ENCODE results near the gene COQ2. TPM values are rescaled to one million over a fixed set of nuclear protein-coding genes. Genes with fewer than 3 reads are reported as not detected.

The COQ2 gene
- total RNA-seq, 6 experiments from 2014 or later: 6.9 to 15.5 (median 10.6) TPM

- DNase-seq (no peak), ATAC-seq (no peak)
- intact Hi-C loops (cut with DNase I): no loop called here
- TF ChIP-seq POLR2A (IDR thresholded peaks at IDR 0.05) (no peak), CTCF (IDR thresholded peaks at IDR 0.05) (no peak)
- no peaks in the 10 kb centered on the region for H3K9me3 ChIP-seq
- peaks cover 0 to 12% (median 0%) of the 10 kb centered on the region in 4 donors for H3K36me3 ChIP-seq
- H3K27ac ChIP-seq: no peak overlapping the region
- no peak overlapping the region for H3K4me3 ChIP-seq
- no peaks in the 10 kb centered on the region for H3K27me3 ChIP-seq
- WGBS (ENCODE audit: insufficient coverage, low coverage, low lambda C conversion rate, missing lambda C conversion rate): 79% methylated on average over 2 of the region's 3 CpGs
- no peaks in the 10 kb centered on the region for H3K4me1 ChIP-seq
These were observed 16.6 kb downstream of the COQ2 start for GRCh38 chr4:83267830-83268475.

GRCh38 chr4:83267121-83267829 is 17.3 kb downstream of the COQ2 start:
- Histone ChIP-seq H3K27ac (no peak overlapping the region), H3K9me3 (no peaks in the 10 kb centered on the region), H3K27me3 (no peaks in the 10 kb centered on the region), H3K36me3 (peaks cover 0 to 12% (median 0%) of the 10 kb centered on the region in 4 donors), H3K4me1 (no peaks in the 10 kb centered on the region), H3K4me3 (no peak overlapping the region)
- intact Hi-C loops (cut with DNase I): no loop called here
- no peak for ATAC-seq
- no peak for DNase-seq
- TF ChIP-seq CTCF (IDR thresholded peaks at IDR 0.05) (no peak), POLR2A (IDR thresholded peaks at IDR 0.05) (no peak)
- WGBS (ENCODE audit: insufficient coverage, low coverage, low lambda C conversion rate, missing lambda C conversion rate): 65% methylated on average over 7 of the region's 7 CpGs

GRCh38 chr4:83266689-83267088 is 17.9 kb downstream of the COQ2 start:
- H3K27ac ChIP-seq: no peak overlapping the region
- no peaks in the 10 kb centered on the region for H3K4me1 ChIP-seq
- DNase-seq (no peak), ATAC-seq (no peak)
- H3K9me3 ChIP-seq: no peaks in the 10 kb centered on the region
- TF ChIP-seq CTCF (IDR thresholded peaks at IDR 0.05) (no peak), POLR2A (IDR thresholded peaks at IDR 0.05) (no peak)
- intact Hi-C loops (cut with DNase I): no loop called here
- H3K4me3 ChIP-seq: no peak overlapping the region
- 93% methylated on average over 1 of the region's 1 CpG for WGBS (ENCODE audit: insufficient coverage, low coverage, low lambda C conversion rate, missing lambda C conversion rate)
- peaks cover 0 to 9% (median 0%) of the 10 kb centered on the region in 4 donors for H3K36me3 ChIP-seq
- no peaks in the 10 kb centered on the region for H3K27me3 ChIP-seq

GRCh38 chr4:83263106-83263505 is 21.5 kb downstream of the COQ2 start:
- 88% methylated on average over 1 of the region's 1 CpG for WGBS (ENCODE audit: insufficient coverage, low coverage, low lambda C conversion rate, missing lambda C conversion rate)
- no peak overlapping the region for H3K4me3 ChIP-seq
- no peaks in the 10 kb centered on the region for H3K36me3 ChIP-seq
- H3K4me1 ChIP-seq: no peaks in the 10 kb centered on the region
- TF ChIP-seq CTCF (IDR thresholded peaks at IDR 0.05): no peak
- no peak for TF ChIP-seq POLR2A (IDR thresholded peaks at IDR 0.05)
- DNase-seq (no peak), ATAC-seq (no peak)
- intact Hi-C loops (cut with DNase I): no loop called here
- H3K9me3 ChIP-seq: no peaks in the 10 kb centered on the region
- no peak overlapping the region for H3K27ac ChIP-seq
- H3K27me3 ChIP-seq: no peaks in the 10 kb centered on the region
